Vagina (tissue), 2 donors: ENCODE data around the gene FHL2. TPM values are rescaled to one million over a fixed set of nuclear protein-coding genes. Genes with fewer than 3 reads are reported as not detected.

Experiments used
- DNase-seq, 2 donors: peaks; one replicate each; pipeline ENCODE4 v3.0.0-alpha.2; 2017; ENCODE audit errors: extremely low spot score in 2 of 2
- H3K27ac ChIP-seq: fragments of 200-600 bp; sonication (generic); one replicate; pipeline ENCODE4 v1.5.1; 2019
- H3K27me3 ChIP-seq: fragments of 200-600 bp; sonication (generic); one replicate; pipeline ENCODE4 v1.5.1; 2019
- H3K36me3 ChIP-seq, 2 donors: fragments of 200-600 bp; sonication (generic); one replicate each; pipeline ENCODE4 v1.5.1; 2017 to 2019
- H3K4me1 ChIP-seq: fragments of 200-600 bp; sonication (generic); one replicate; pipeline ENCODE4 v1.5.1; 2019
- H3K4me3 ChIP-seq, 2 donors: fragments of 200-600 bp; sonication (generic); 1 replicate in 1 of 2; 2 replicates in 1 of 2; pipeline ENCODE4 v1.5.1; 2016 to 2019
- H3K9me3 ChIP-seq: fragments of 200-600 bp; sonication (generic); one replicate; pipeline ENCODE4 v1.5.1; 2019
- POLR2A ChIP-seq, 2 donors: fragments of 450-650 bp; IDR thresholded peaks; one replicate each; pipeline ENCODE4 v1.6.1; 2017; ENCODE audit warnings: antibody characterized with exemption in 2 of 2, mild to moderate bottlenecking in 2 of 2, moderate library complexity in 2 of 2
- POLR2AphosphoS5 ChIP-seq, 2 donors: sonication (generic); formaldehyde crosslinking; IDR thresholded peaks; one replicate each; pipeline ENCODE4 v1.9.0; 2017; ENCODE audit warnings: antibody characterized with exemption in 2 of 2, mild to moderate bottlenecking in 2 of 2, low read depth in 1 of 2; ENCODE audit not compliant: insufficient read depth in 1 of 2
- intact Hi-C: fragments of 100-400 bp; cut with DNase I; formaldehyde crosslinking; loops from one replicate; pipeline ENCODE4 v1.15.1; 2023
- total RNA-seq: library from RNA; depleted of rRNA; stranded (reverse); fragments of >200 nt; gene quantifications from one replicate; pipeline ENCODE4 v1.2.3, GENCODE V29; 2016
- TF ChIP-seq, protein P1 (sequence below), 3 experiments: fragments of 450-650 bp in 2 of 3; fragments of 200-600 bp in 1 of 3; sonication (generic) in 1 of 3; IDR thresholded peaks; one replicate each; pipeline ENCODE4 v1.5.1; 2017 to 2019; ENCODE audit warnings: antibody characterized with exemption in 3 of 3, mild to moderate bottlenecking in 2 of 3, moderate library complexity in 2 of 3

The FHL2 gene
- total RNA-seq, 1 donor from 2014 or later: 62.1 TPM

DNA sequence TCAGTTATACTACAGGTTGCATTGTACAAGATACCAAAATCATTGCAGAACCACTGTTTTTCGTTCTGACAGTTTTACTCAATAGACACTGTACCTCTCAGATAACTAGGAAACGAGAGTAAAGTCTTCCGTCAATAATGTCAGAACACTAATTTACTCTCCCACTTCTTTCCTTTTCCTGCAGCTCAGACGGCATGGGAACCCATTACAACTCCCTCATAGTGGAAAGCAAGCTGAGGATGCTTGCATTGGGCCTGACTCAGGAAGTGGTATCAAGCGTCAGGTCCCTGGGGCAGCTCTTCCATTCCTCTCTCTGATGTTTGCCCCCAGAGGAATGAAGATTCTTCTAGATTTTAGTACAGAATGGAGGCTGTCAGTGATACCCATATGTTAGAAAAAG is 23.9 kb upstream of the FHL2 start:
- intact Hi-C loops: no loop called here
- TF ChIP-seq, protein P1, sequence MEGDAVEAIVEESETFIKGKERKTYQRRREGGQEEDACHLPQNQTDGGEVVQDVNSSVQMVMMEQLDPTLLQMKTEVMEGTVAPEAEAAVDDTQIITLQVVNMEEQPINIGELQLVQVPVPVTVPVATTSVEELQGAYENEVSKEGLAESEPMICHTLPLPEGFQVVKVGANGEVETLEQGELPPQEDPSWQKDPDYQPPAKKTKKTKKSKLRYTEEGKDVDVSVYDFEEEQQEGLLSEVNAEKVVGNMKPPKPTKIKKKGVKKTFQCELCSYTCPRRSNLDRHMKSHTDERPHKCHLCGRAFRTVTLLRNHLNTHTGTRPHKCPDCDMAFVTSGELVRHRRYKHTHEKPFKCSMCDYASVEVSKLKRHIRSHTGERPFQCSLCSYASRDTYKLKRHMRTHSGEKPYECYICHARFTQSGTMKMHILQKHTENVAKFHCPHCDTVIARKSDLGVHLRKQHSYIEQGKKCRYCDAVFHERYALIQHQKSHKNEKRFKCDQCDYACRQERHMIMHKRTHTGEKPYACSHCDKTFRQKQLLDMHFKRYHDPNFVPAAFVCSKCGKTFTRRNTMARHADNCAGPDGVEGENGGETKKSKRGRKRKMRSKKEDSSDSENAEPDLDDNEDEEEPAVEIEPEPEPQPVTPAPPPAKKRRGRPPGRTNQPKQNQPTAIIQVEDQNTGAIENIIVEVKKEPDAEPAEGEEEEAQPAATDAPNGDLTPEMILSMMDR (IDR thresholded peaks at IDR 0.05): no peak
- TF ChIP-seq POLR2A (IDR thresholded peaks at IDR 0.05) (no peak), POLR2AphosphoS5 (IDR thresholded peaks at IDR 0.05; ENCODE audit: insufficient read depth in 1 of 2, low read depth in 1 of 2) (no peak)
- Histone ChIP-seq H3K4me3 (no peak overlapping the region), H3K4me1 (peaks cover 9% of the 10 kb centered on the region), H3K9me3 (no peaks in the 10 kb centered on the region), H3K27ac (no peak overlapping the region), H3K27me3 (no peaks in the 10 kb centered on the region), H3K36me3 (no peaks in the 10 kb centered on the region)
- no peak for DNase-seq

DNA sequence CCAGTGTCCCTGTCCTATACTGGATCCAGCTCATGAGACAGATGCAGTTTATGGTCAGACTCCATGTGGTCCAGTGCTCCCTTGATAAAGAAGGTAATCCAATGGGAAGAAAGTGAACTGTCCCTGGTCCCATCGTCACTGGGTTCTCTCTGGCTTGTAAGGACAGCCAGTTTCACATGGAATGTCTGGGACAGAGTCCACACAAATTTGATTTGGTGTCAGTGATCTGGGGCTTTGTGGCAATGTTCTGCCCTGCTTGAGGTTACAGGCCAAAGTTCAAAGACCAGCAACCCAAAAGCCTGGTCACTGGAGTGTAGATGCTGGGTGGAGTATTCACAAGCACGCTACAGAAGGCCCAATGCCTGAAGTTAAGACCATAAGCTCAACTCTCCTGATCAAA is 22.2 kb upstream of the FHL2 start:
- Histone ChIP-seq H3K4me1 (no peaks in the 10 kb centered on the region), H3K9me3 (no peaks in the 10 kb centered on the region), H3K27me3 (no peaks in the 10 kb centered on the region), H3K4me3 (no peak overlapping the region), H3K36me3 (no peaks in the 10 kb centered on the region), H3K27ac (no peak overlapping the region)
- no peak for DNase-seq
- intact Hi-C loops: no loop called here
- TF ChIP-seq POLR2A (IDR thresholded peaks at IDR 0.05) (no peak), POLR2AphosphoS5 (IDR thresholded peaks at IDR 0.05; ENCODE audit: insufficient read depth in 1 of 2, low read depth in 1 of 2) (no peak)
- TF ChIP-seq, protein P1 (IDR thresholded peaks at IDR 0.05): no peak

DNA sequence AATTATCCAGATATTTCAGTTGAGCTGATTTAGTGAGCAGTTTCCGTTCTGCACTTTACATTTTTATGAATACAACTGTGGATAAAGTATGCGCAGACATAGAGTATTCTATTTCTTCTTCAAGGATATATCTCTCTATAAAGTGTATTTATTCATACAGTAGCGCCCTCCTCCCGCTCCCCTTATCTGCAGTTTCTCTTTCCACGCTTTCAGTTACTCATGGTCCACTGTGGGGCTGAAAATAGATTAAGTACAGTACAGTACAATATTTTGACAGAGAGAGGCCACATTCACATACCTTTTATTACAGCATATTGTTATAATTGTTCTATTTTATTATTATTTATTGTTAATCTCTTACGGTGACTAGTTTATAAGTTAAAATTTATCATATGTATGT is 19.7 kb upstream of the FHL2 start:
- TF ChIP-seq POLR2A (IDR thresholded peaks at IDR 0.05) (no peak), POLR2AphosphoS5 (IDR thresholded peaks at IDR 0.05; ENCODE audit: insufficient read depth in 1 of 2, low read depth in 1 of 2) (no peak)
- TF ChIP-seq, protein P1 (IDR thresholded peaks at IDR 0.05): no peak
- intact Hi-C loops: no loop called here
- Histone ChIP-seq H3K27me3 (no peaks in the 10 kb centered on the region), H3K27ac (no peak overlapping the region), H3K4me1 (no peaks in the 10 kb centered on the region), H3K4me3 (no peak overlapping the region), H3K36me3 (no peaks in the 10 kb centered on the region), H3K9me3 (no peaks in the 10 kb centered on the region)
- no peak for DNase-seq

DNA sequence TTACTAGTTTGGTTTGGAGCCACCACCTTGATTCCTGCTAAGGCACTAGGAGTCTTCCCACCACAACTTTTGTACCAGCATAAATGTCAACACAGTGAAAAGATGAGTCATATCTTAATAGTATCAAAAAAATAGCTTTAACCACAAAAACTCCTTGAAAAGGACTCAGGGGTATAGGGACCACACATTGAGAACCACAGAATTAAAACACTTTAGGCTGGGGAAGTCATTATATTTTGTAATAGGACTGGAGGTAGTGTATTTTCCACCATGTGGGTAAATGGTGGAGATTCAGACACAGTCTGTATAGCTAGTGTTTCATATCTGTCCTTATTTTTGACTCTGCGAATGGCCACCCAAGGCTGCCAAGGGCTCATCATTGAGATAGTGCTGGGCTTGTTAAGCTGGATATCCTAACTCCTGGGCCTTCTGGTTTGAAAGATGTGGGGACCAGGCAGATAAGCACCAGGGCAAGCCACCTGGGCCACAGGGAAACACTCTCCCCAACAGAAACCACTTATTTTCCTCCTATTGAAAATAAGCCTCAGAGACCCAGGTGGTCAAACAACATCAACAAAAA is 19.1 kb upstream of the FHL2 start:
- H3K4me1 ChIP-seq: no peaks in the 10 kb centered on the region
- no peak overlapping the region for H3K4me3 ChIP-seq
- H3K9me3 ChIP-seq: no peaks in the 10 kb centered on the region
- TF ChIP-seq, protein P1 (IDR thresholded peaks at IDR 0.05): no peak
- no peak for TF ChIP-seq POLR2A (IDR thresholded peaks at IDR 0.05)
- TF ChIP-seq POLR2AphosphoS5 (IDR thresholded peaks at IDR 0.05; ENCODE audit: insufficient read depth in 1 of 2, low read depth in 1 of 2): no peak
- no peak overlapping the region for H3K27ac ChIP-seq
- H3K36me3 ChIP-seq: no peaks in the 10 kb centered on the region
- intact Hi-C loops: no loop called here
- no peaks in the 10 kb centered on the region for H3K27me3 ChIP-seq
- no peak for DNase-seq

DNA sequence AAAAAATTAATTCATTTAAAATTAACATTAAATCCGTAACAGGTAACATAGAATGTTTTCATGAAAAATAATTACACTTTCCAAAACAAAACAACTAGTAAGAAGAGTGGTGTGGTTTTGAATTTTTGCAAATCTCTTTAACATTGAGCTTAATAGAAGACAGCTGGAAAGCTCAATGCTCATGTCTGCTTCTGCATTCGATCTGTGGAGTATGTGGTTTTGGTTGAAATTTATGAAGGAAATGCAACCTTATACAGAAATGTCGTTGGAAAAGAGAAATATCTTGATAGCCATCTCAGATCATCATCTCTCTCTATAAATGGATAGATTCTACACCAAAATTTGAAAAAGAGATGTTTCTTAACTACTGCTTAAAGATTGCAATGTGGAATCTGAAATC is 17.3 kb upstream of the FHL2 start:
- TF ChIP-seq, protein P1 (IDR thresholded peaks at IDR 0.05): no peak
- no peak for TF ChIP-seq POLR2AphosphoS5 (IDR thresholded peaks at IDR 0.05; ENCODE audit: insufficient read depth in 1 of 2, low read depth in 1 of 2)
- no peak for TF ChIP-seq POLR2A (IDR thresholded peaks at IDR 0.05)
- Histone ChIP-seq H3K27ac (no peak overlapping the region), H3K4me1 (no peaks in the 10 kb centered on the region), H3K4me3 (no peak overlapping the region), H3K27me3 (no peaks in the 10 kb centered on the region), H3K9me3 (no peaks in the 10 kb centered on the region), H3K36me3 (no peaks in the 10 kb centered on the region)
- intact Hi-C loops: no loop called here
- no peak for DNase-seq
